Tibial nerve (tissue), 4 donors: ENCODE data around the gene SLC8A3. TPM values are rescaled to one million over a fixed set of nuclear protein-coding genes. Genes with fewer than 3 reads are reported as not detected.

Experiments used
- DNase-seq, 2 donors: peaks; one replicate each; pipeline ENCODE4 v3.0.0-alpha.2; 2019; ENCODE audit warnings: low spot score in 2 of 2
- H3K27ac ChIP-seq, 4 donors: fragments of 200-600 bp; sonication (generic) in 3 of 4; one replicate each; pipeline ENCODE4 v1.5.1; 2017 to 2019; ENCODE audit warnings: mild to moderate bottlenecking in 1 of 4
- H3K27me3 ChIP-seq, 2 donors: fragments of 200-600 bp; sonication (generic) in 1 of 2; one replicate each; pipeline versions ENCODE4 v1.5.1 to v1.6.0; 2017 to 2019
- H3K36me3 ChIP-seq, 3 donors: fragments of 200-600 bp; sonication (generic); one replicate each; pipeline ENCODE4 v1.5.1; 2018 to 2019
- H3K4me1 ChIP-seq, 4 donors: fragments of 200-600 bp; sonication (generic) in 3 of 4; one replicate each; pipeline ENCODE4 v1.5.1; 2017 to 2019
- H3K4me3 ChIP-seq, 4 donors: fragments of 200-600 bp; sonication (generic) in 3 of 4; one replicate each; pipeline ENCODE4 v1.5.1; 2017 to 2019; ENCODE audit warnings: mild to moderate bottlenecking in 1 of 4, moderate library complexity in 1 of 4
- H3K9me3 ChIP-seq, 4 donors: fragments of 200-600 bp; sonication (generic) in 3 of 4; one replicate each; pipeline ENCODE4 v1.5.1; 2017 to 2019
- EP300 ChIP-seq, 2 donors: sonication (generic); formaldehyde crosslinking; IDR thresholded peaks; one replicate each; pipeline ENCODE4 v1.6.1; 2017; ENCODE audit warnings: antibody characterized with exemption in 2 of 2, mild to moderate bottlenecking in 1 of 2
- POLR2A ChIP-seq, 2 donors: fragments of 450-650 bp; IDR thresholded peaks; one replicate each; pipeline ENCODE4 v1.6.1; 2017; ENCODE audit warnings: antibody characterized with exemption in 2 of 2, mild to moderate bottlenecking in 2 of 2, moderate library complexity in 2 of 2
- WGBS, 2 donors: methylation state at CpG; one replicate each; pipeline ENCODE4 v1.1.5; 2018; 5-methylcytosine and 5-hydroxymethylcytosine counted together
- total RNA-seq, 4 donors: library from RNA; depleted of rRNA; stranded (reverse); fragments of >200 nt; gene quantifications; one replicate each; pipeline ENCODE4 v1.1.0, GENCODE V29; 2016
- TF ChIP-seq, protein P1 (sequence below), 5 experiments: fragments of 200-600 bp in 3 of 5; fragments of 450-650 bp in 2 of 5; sonication (generic) in 3 of 5; IDR thresholded peaks; one replicate each; pipeline ENCODE4 v1.5.1; 2016 to 2019; ENCODE audit warnings: antibody characterized with exemption in 5 of 5, mild to moderate bottlenecking in 3 of 5, moderate library complexity in 2 of 5

The SLC8A3 gene
- total RNA-seq, 4 donors from 2014 or later = 0.20 to 1.0 (median 0.22) TPM; not detected in 1

- Histone ChIP-seq H3K36me3 (no peaks in the 10 kb centered on the region), H3K27ac (no peak overlapping the region), H3K27me3 (no peaks in the 10 kb centered on the region), H3K9me3 (no peaks in the 10 kb centered on the region), H3K4me3 (no peak overlapping the region), H3K4me1 (no peaks in the 10 kb centered on the region)
- no peak for DNase-seq
- WGBS, 2 donors = 39% methylated on average over 3 of the region's 3 CpGs
- TF ChIP-seq, protein P1, sequence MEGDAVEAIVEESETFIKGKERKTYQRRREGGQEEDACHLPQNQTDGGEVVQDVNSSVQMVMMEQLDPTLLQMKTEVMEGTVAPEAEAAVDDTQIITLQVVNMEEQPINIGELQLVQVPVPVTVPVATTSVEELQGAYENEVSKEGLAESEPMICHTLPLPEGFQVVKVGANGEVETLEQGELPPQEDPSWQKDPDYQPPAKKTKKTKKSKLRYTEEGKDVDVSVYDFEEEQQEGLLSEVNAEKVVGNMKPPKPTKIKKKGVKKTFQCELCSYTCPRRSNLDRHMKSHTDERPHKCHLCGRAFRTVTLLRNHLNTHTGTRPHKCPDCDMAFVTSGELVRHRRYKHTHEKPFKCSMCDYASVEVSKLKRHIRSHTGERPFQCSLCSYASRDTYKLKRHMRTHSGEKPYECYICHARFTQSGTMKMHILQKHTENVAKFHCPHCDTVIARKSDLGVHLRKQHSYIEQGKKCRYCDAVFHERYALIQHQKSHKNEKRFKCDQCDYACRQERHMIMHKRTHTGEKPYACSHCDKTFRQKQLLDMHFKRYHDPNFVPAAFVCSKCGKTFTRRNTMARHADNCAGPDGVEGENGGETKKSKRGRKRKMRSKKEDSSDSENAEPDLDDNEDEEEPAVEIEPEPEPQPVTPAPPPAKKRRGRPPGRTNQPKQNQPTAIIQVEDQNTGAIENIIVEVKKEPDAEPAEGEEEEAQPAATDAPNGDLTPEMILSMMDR (IDR thresholded peaks at IDR 0.05) = no peak
- TF ChIP-seq POLR2A (IDR thresholded peaks at IDR 0.05) = no peak
Measured at GRCh38 chr14:70213721-70214282, 25.1 kb upstream of the SLC8A3 start.

DNA sequence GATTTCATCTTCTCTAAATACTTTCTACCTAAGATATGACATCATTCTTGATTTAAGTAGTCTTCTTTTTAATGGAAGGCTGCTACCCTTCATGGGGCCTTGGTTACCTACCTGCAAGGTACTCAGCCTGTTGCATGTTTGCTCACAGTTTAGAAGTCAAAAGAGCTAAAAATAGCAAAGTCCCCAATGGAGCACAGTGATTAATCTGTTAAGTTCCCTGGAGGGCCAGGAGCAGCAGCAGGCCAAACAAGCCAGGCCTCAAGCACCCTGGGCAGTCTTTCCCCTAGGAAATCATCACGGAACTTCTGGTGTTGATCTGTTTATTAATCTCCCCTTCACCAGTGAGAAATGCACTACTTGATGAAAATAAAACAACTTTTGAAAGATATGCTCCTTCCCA is 24.0 kb upstream of the SLC8A3 start:
- H3K27ac ChIP-seq = no peak overlapping the region
- no peak for TF ChIP-seq EP300 (IDR thresholded peaks at IDR 0.05)
- TF ChIP-seq POLR2A (IDR thresholded peaks at IDR 0.05) = no peak
- TF ChIP-seq, protein P1 (IDR thresholded peaks at IDR 0.05) = no peak
- H3K9me3 ChIP-seq = no peaks in the 10 kb centered on the region
- 52 to 69% methylated on average over 1 of the region's 1 CpG for WGBS, 2 donors
- H3K36me3 ChIP-seq = no peaks in the 10 kb centered on the region
- no peaks in the 10 kb centered on the region for H3K4me1 ChIP-seq
- no peak for DNase-seq
- no peaks in the 10 kb centered on the region for H3K27me3 ChIP-seq
- no peak overlapping the region for H3K4me3 ChIP-seq

DNA sequence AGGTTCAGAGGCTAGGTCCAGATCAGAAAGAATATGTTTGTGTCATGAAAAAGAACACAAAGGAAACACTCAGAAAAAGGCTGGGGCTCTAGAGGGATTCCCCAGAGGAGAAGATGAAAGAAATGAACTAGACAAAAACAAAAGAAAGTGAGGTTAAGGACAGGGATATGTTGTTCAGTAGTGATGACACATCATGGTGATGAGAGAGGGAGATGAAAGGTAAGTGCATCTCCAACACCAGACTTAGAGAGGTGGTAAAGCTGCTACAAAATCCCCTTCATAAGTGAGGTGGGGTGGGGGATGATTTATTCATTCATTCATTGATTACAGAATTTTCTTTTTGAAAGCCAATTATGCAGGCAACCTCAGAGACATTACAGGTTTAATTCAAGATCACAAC is 19.6 kb upstream of the SLC8A3 start:
- TF ChIP-seq POLR2A (IDR thresholded peaks at IDR 0.05) = no peak
- TF ChIP-seq EP300 (IDR thresholded peaks at IDR 0.05) = no peak
- no peaks in the 10 kb centered on the region for H3K4me1 ChIP-seq
- no peaks in the 10 kb centered on the region for H3K9me3 ChIP-seq
- no peak overlapping the region for H3K4me3 ChIP-seq
- no peaks in the 10 kb centered on the region for H3K27me3 ChIP-seq
- H3K27ac ChIP-seq = no peak overlapping the region
- DNase-seq = no peak
- no peaks in the 10 kb centered on the region for H3K36me3 ChIP-seq

GRCh38 chr14:70203686-70204085 is 14.9 kb upstream of the SLC8A3 start:
- no peak for DNase-seq

DNA sequence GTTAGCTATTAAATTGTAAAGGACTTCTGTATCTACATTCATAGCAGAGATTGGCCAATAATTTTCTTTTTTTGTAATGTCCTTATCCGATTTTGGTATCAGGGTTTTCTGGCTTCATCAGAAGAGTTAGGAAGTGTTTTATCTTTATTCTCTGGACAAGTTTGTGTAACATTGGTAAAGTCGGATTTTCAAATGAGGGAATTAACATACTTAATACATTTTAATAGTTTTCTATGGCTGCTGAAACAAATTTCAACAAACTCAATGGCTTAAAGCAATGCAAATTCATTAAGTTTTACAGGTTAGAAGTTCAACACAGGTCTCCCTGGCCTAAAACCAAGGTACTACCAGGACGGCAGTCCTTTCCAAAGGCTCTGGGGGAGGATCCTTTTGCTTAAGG is 13.2 kb upstream of the SLC8A3 start:
- DNase-seq = no peak
- TF ChIP-seq EP300 (IDR thresholded peaks at IDR 0.05) = no peak
- TF ChIP-seq, protein P1 (IDR thresholded peaks at IDR 0.05) = no peak
- no peak for TF ChIP-seq POLR2A (IDR thresholded peaks at IDR 0.05)
- Histone ChIP-seq H3K27ac (no peak overlapping the region), H3K4me3 (no peak overlapping the region), H3K9me3 (no peaks in the 10 kb centered on the region), H3K4me1 (no peaks in the 10 kb centered on the region), H3K27me3 (no peaks in the 10 kb centered on the region), H3K36me3 (no peaks in the 10 kb centered on the region)
- 80 to 88% methylated on average over 3 of the region's 3 CpGs for WGBS, 2 donors

More at GRCh38 chr14:70203686-70204085, 14.9 kb upstream of the SLC8A3 start:
- Histone ChIP-seq H3K9me3 (no peaks in the 10 kb centered on the region), H3K36me3 (no peaks in the 10 kb centered on the region), H3K27me3 (no peaks in the 10 kb centered on the region), H3K27ac (no peak overlapping the region), H3K4me1 (no peaks in the 10 kb centered on the region), H3K4me3 (no peak overlapping the region)
- TF ChIP-seq EP300 (IDR thresholded peaks at IDR 0.05) (no peak), POLR2A (IDR thresholded peaks at IDR 0.05) (no peak)
- TF ChIP-seq, protein P1 (IDR thresholded peaks at IDR 0.05) = no peak
- 83 to 88% methylated on average over 4 of the region's 4 CpGs for WGBS, 2 donors

DNA sequence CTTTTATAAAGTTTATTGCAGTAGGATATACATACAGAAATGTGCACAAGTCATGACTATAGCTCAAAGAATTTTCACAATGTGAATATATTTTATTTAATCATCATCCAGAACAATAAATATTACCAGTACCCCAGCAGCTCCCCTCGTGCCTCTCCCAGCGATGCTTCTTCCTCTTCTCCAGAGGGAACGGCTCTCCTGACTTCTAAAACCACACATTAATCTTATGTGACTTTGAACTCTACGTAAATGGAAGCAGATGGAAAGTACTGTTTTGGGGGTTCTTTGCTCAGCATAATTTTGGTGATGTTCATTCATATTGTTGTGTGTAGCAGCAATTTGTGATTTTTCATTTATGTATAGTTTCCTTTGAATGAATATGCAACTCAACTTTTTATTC is 4.6 kb upstream of the SLC8A3 start:
- peaks cover 0 to 32% of the 10 kb centered on the region in 2 donors for H3K27me3 ChIP-seq
- H3K27ac ChIP-seq = no peak overlapping the region
- 36 to 40% methylated on average over 4 of the region's 4 CpGs for WGBS, 2 donors
- H3K36me3 ChIP-seq = no peaks in the 10 kb centered on the region
- peaks cover 0 to 15% (median 8%) of the 10 kb centered on the region in 4 donors for H3K4me1 ChIP-seq
- H3K9me3 ChIP-seq = peaks cover 0 to 11% (median 0%) of the 10 kb centered on the region in 4 donors
- H3K4me3 ChIP-seq = no peak overlapping the region
- TF ChIP-seq EP300 (IDR thresholded peaks at IDR 0.05) (no peak), POLR2A (IDR thresholded peaks at IDR 0.05) (no peak)
- TF ChIP-seq, protein P1 (IDR thresholded peaks at IDR 0.05) = no peak
- no peak for DNase-seq
